GM19452 (cell line): ENCODE data around the gene GCN1.

ENCODE experiments used
- ATAC-seq: cut with Tn5 transposase; IDR thresholded peaks from one replicate; pipeline ENCODE4 v1.9.1; 2021; ENCODE audit not compliant: unreplicated experiment

GCN1 gene

GRCh38 chr12:120121343-120121742, 73.2 kb downstream of the GCN1 start:
- ATAC-seq: no peak

DNA sequence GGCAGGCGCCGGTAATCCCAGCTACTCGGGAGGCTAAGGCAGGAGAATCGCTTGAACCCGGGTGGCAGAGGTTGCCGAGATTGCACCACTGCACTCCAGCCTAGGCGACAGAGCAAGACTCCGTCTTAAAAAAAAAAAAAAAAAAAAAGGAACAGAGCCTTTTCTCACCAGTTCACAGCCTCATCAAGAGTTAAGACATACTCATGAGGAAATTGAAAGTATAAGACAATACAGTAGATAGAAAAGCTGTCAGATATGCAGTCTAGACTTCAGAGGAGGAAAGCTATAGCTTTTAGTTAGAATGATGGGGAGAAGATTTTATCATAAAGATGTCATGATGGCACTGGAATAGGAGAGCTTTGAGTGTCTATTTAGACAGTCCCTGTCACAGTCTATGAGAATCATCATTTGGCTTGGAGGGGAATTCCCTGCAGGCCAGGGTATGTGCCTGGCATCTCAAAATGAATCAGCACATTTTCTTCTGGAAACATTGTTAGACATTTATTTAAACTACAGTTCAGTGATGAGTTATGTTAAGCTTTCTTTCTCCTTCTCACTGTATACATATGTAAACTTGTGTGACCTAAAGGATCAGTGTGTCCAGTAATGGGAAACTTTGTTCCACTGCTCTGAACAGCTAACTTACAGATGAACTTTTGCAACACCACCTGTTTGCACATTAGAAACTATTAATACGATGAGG, 75.1 kb downstream of the GCN1 start:
- ATAC-seq: peak; percentile 23

DNA sequence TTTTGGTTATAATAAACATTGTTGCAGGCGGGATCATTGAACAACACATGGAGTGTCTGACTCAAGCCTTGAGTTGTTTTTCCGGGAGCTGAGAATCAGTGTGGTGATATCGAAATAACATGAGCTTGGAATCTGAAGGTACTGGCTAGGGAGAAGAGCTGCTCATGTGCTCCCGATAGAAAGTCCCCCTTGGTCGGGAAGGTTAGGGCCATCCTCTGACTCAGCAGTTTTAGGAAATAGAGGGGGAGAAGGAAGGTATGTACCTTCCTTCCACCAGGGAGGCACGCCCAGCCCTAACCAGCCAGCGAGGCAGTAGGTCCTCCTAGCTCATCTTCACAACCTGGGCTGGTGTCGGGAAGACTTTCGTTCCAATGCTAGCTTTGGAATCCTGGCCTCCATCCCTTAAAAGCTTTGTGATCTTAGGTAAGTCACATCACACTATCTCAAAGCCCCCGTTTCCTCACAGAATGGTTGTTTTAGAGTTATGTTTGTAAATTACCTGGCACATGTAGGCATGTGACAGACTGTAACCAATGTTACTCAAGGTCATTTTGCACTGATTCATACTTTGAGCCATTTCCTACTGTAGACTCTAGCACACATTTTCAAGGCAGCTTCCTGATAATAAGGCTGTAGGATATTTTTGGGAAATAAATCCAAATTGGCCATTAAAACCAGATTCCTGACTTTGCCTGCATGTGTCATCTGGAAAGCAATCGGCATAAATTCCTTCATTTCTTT, 76.0 kb downstream of the GCN1 start:
- no peak for ATAC-seq

DNA sequence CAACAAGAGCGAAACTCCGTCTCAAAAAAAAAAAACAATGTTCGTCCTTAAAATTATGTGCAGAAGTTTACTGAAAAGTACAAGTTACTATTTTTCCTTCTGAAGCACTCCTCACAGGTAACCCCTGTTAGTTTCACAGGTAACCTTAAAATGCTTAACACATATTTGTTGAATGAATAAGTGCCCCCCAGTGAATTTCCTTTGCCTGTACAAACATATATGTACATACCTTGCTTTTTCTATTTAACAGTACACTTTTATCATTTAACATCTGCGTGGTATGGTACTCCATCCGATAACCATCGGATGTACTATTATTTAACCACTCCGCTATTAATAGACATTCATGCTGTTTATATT, 76.6 kb downstream of the GCN1 start:
- no peak for ATAC-seq

GRCh38 chr12:120116792-120117651, 77.5 kb downstream of the GCN1 start:
- peak; percentile 43 for ATAC-seq

DNA sequence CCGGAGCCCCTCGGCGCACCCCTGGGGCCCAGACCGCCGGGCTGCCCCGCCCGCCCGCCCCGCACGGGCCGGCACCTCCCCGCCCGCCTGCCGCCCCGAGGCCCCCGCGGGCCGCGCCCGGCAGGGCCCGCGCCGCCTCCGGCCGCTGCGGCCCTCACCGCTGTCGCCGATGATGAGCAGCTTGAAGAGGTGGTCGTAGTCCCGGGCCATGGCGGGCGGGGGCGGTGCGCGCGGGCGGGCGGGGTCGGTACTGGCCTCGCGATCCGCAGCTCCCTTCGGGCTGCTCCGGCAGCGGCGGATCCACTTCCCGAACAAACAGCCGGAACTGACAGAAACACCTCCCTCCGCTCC, 78.1 kb downstream of the GCN1 start, which contains the start of gene RAB35:
RAB35 (minus strand) TSS at position 313 of the 351 bp plus-strand sequence; CDS start at position 210, 103 bp downstream.
- no peak for ATAC-seq

DNA sequence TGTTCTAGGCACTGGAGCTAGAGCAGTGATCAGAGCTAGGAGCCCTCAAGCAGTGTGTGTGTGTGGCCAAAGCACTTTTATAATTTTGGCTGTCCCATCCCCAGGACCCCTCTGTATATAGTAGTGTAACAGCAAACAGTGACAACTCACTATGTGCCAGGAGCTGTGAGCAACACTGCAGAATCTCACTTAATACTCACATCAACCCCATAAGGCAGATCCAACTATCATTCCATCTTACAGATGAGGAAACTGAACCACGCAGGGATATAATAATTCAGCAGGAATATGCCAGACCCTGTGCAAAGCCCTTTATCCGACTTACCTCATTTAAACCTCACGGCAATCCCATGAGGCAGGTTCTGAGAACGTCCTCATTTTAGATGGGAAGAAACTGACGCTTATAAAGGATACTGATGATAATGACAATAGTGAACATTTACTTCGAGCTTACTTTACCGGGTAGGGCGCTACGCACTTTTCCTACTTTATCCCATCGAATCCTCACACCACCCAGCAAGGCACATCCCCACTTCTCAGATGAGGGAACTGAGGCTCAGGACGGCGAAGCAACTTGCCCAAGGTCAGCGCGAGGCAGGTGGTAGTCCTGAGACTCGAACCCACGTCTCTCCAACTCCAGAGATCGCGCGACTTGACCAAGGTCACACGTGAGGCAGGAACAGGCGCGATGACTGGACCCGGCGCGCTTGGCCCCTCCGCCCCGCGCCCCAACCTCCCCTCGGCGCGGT, 78.6 kb downstream of the GCN1 start:
- no peak for ATAC-seq

GRCh38 chr12:120115066-120115465, 79.4 kb downstream of the GCN1 start:
- ATAC-seq: no peak

GRCh38 chr12:120110550-120111501, 83.7 kb downstream of the GCN1 start:
- peak; percentile 77 for ATAC-seq

GRCh38 chr12:120109570-120110267, 84.8 kb downstream of the GCN1 start:
- no peak for ATAC-seq

GRCh38 chr12:120106151-120106550, 88.4 kb downstream of the GCN1 start:
- no peak for ATAC-seq

GRCh38 chr12:120103371-120103770, 91.1 kb downstream of the GCN1 start:
- ATAC-seq: no peak

- ATAC-seq: no peak
Measured at GRCh38 chr12:120103044-120103338, 91.5 kb downstream of the GCN1 start.

DNA sequence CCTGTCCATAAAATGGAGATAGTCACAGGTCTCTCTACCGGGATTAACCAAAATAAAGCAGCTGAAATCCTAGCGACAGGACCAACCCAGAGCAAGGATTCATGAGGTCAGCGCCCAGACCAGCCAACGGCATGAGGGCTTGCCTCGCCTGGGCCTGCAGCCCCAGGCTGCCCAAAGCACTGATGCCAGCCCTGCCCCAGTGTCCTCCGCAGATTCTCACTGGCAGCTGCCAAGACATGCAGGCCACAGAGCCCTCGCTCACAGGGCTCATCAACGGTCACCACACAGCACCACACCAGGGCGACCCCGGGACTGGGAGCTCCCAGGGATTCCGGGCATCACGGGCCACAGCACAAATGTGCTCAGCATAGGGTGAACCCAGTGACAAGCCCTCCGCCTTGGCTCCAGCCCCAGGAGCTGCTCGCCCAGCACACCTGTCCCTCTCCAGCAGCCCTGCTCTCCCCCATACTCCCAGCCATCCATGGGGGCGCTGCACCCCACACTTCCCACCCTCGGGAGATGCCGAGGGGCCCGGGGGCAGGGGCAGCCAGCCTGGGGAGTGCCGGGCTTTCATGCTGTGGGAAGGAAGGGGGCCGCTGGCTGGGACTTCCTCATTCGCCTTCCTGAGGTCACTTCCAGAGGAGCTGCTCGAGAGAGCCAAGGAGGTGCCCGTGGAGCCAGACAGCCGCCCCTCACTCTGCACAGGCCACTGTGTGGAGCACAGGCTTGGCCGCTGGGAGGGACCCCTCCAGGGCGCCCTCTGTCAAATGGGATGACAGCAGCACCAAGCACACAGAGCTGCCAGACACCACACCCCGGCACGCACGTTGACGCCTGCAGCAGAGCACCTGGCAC, 92.1 kb downstream of the GCN1 start:
- no peak for ATAC-seq

DNA sequence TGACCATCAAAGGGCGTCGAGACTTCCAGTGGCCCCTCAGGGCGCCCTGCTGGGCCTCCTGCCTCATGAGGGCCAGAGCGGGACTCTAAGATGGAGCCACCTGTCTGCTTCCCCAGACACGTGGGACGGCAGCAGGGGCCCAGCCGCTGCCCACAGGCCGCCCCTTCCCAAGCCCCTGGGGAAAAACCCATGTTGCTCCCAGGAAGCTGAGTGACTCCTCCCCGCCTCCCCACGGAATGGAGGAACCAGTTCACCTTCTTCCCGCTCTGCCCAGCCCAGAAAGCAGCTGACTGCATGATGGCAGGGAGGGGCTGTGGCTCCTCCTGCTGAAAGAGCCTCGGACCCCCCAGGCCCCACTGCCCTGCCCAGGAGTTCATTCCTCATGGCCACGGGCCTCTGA, 92.9 kb downstream of the GCN1 start:
- ATAC-seq: no peak

DNA sequence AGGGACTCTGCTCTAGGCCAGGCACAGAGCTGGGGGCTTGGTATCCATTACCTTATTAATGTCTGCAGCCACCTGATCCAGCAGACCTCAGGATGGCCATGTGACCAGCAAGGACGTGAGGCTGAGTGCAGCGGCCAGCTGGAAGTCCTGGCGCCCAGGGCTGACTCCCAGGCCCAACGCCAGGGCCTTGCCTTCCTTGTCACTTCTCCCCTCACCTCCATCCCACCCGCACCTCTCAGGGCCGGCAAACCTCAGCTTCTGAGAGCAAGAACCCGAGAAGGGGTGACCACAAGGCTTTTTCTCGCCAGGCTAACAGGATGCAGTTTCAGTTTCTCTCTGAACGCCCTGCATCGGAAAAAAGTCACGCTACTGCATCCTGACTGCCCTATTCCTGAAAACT, 93.3 kb downstream of the GCN1 start:
- no peak for ATAC-seq

GRCh38 chr12:120100630-120101029, 93.9 kb downstream of the GCN1 start:
- no peak for ATAC-seq

GRCh38 chr12:120099738-120100137, 94.8 kb downstream of the GCN1 start:
- ATAC-seq: no peak
